HCT116 (cell line): ENCODE data around the gene SNAP91.

Experiments
- CTCF ChIP-seq, 3 experiments: fragments of 200-600 bp in 1 of 3; sonication (generic) in 1 of 3; IDR thresholded peaks in 2 of 3; conservative IDR thresholded peaks in 1 of 3; 2 replicates each; pipeline ENCODE4 v1.5.1; 2012 to 2017; ENCODE audit warnings: low read depth in 2 of 3, low read length in 2 of 3, antibody characterized with exemption in 1 of 3, borderline replicate concordance in 1 of 3, control low read depth in 1 of 3, mild to moderate bottlenecking in 1 of 3, mixed read lengths in 1 of 3, mixed run types in 1 of 3, moderate library complexity in 1 of 3; ENCODE audit not compliant: insufficient read depth in 1 of 3
- FOSL1 ChIP-seq: IDR thresholded peaks from 2 replicates; pipeline ENCODE4 v1.6.1; 2012; ENCODE audit warnings: low read depth
- JUND ChIP-seq: IDR thresholded peaks from 2 replicates; pipeline ENCODE4 v1.6.1; 2012
- POLR2A ChIP-seq: IDR thresholded peaks from 2 replicates; pipeline ENCODE4 v1.7.0; 2011; ENCODE audit warnings: borderline replicate concordance; ENCODE audit not compliant: insufficient read depth, insufficient read length; ENCODE audit errors: extremely low read depth
- POLR2AphosphoS5 ChIP-seq: IDR thresholded peaks from 2 replicates; pipeline ENCODE4 v1.6.1; 2011; ENCODE audit warnings: mild to moderate bottlenecking, low read depth, low read length, moderate library complexity
- YY1 ChIP-seq: IDR thresholded peaks from 2 replicates; pipeline ENCODE4 v1.6.1; 2011; ENCODE audit warnings: low read length, low read depth, moderate library complexity, mild to moderate bottlenecking; ENCODE audit not compliant: insufficient replicate concordance; ENCODE audit errors: extremely low read depth
- ZNF274 ChIP-seq: fragments of 200-500 bp; sonication (Bioruptor generic); IDR thresholded peaks from 2 replicates; pipeline ENCODE4 v1.6.1; 2014; ENCODE audit warnings: mild to moderate bottlenecking, low read depth, low read length, inconsistent platforms
- TF ChIP-seq, protein P1 (sequence below): IDR thresholded peaks from 2 replicates; pipeline ENCODE4 v1.6.1; 2011; ENCODE audit warnings: mild to moderate bottlenecking, low read length, moderate library complexity; ENCODE audit not compliant: insufficient replicate concordance; ENCODE audit errors: extremely low read depth

GRCh38 chr6:83509441-83509840 is 199.5 kb downstream of the SNAP91 start:
- TF ChIP-seq, protein P1, sequence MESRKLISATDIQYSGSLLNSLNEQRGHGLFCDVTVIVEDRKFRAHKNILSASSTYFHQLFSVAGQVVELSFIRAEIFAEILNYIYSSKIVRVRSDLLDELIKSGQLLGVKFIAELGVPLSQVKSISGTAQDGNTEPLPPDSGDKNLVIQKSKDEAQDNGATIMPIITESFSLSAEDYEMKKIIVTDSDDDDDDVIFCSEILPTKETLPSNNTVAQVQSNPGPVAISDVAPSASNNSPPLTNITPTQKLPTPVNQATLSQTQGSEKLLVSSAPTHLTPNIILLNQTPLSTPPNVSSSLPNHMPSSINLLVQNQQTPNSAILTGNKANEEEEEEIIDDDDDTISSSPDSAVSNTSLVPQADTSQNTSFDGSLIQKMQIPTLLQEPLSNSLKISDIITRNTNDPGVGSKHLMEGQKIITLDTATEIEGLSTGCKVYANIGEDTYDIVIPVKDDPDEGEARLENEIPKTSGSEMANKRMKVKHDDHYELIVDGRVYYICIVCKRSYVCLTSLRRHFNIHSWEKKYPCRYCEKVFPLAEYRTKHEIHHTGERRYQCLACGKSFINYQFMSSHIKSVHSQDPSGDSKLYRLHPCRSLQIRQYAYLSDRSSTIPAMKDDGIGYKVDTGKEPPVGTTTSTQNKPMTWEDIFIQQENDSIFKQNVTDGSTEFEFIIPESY, result no peak
- TF ChIP-seq YY1 (no peak), POLR2A (no peak), FOSL1 (no peak), CTCF (IDR thresholded peaks at IDR 0.05 in 2 of 3, conservative IDR thresholded peaks at IDR 0.05 in 1 of 3; ENCODE audit: borderline replicate concordance in 1 of 3, insufficient read depth in 1 of 3, low read depth in 2 of 3, low read length in 2 of 3) (no peak), JUND (no peak), ZNF274 (no peak), POLR2AphosphoS5 (no peak)
